HPDE6-E6E7 (cell line): ENCODE data around the gene ZHX3.

ENCODE experiments used
- DNase-seq: peaks from one replicate; pipeline ENCODE4 v3.0.0; 2011; ENCODE audit warnings: missing footprints; ENCODE audit errors: extremely low spot score

Gene ZHX3

DNA sequence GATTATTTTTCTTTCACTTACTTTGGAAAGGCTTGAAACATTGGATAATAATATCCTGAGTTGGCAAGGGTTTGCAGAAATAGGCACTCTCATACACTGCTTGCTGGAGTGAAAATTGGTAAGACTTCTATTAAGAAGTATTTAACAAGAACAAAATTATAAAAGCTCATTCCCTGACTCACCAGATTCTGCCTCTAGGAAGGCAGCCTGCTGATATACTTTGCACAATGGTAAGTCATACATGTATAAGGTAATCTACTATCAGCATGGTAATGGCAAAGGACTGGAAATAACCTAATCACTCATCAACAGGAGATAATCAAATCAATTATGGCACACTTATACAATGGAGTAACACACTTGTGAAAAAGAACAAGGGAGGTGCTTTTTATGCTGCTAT lies 94.4 kb downstream of the ZHX3 start:
- DNase-seq = no peak

GRCh38 chr20:41222703-41223102 lies 94.8 kb downstream of the ZHX3 start:
- DNase-seq = no peak

DNA sequence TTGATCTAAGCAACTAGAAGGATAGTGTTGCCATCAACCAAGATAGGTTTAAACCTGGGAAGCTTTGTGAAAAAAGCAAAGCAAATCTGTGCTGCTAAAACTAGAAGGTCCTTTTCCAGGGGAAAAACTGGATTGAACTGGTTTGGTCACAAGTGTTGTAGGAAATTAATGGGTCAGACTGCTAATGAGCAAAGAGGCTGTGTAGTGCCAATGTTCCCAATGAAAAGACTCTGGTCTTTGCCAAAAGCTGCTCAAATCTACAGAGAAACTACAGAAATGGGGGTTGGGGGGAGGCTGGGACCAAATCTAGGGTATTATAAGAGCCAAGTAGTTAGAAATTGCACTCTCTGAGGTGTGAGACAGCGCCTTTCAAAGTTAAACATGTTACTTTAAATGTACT lies 95.2 kb downstream of the ZHX3 start:
- DNase-seq = no peak

DNA sequence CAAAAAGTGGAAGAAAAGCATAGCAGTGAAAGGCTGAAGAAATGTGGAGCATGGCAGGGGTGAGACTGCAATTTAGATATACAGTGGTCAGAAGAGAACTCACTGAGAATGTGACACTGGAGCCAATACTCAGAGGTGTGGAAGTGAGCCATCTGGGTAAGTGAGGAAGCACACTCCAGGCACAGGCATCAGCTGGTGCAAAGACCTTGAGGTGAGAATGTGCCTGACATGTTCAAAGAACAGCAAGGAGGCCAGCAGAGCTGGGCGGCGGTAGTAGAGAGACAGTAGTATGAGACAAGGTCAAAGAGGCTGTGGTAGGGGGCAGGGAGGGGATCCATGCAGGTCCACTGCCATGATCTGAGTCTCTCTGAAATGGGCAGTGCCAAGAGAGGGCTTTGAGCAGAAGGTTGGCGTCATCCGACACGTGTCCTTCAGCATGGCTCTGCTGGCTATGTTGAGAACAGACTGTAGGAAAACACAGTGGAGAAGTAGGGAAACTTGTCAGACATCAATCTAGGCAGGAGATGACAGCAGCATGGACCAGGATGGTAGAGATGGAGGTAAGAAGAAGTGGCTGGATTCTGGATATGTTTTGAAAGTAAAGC lies 95.8 kb downstream of the ZHX3 start:
- DNase-seq = no peak

DNA sequence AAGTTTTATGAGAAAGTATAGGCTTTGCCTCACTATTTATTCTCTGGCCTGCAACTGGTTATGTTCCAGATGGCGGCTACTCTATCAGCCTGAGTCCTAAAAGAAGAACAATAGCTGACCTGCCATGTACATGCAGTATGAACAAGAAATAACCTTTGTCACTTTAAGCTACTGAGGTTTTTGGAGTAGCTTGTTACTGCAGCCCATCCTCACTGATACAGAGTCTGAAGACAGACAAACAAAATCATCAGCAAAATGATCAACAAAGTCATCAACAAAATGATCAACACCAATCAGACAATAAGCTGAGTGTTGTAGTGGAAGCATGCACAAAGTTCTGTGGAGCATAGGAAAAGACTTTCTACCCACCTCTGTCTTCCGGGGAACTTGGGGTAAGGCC lies 97.7 kb downstream of the ZHX3 start:
- no peak for DNase-seq

DNA sequence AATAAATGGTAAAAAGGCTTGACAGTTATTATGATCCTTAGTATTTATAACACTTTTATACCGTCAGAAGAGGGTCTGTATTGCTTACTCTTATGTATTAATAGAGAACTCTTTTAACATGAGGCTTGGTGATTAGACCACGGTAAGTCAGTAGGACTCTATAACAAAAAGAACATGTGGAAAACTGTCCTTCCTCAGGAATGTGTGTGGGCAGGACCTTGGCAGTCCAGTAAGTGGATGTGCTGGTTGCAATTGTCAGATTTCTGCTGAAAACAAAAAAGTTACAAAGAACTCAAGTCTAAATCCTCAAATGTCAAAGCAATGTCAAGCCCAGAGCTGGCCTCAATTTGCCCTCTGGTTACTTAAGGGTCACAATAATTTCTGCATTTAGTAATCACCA lies 99.1 kb downstream of the ZHX3 start:
- no peak for DNase-seq

DNA sequence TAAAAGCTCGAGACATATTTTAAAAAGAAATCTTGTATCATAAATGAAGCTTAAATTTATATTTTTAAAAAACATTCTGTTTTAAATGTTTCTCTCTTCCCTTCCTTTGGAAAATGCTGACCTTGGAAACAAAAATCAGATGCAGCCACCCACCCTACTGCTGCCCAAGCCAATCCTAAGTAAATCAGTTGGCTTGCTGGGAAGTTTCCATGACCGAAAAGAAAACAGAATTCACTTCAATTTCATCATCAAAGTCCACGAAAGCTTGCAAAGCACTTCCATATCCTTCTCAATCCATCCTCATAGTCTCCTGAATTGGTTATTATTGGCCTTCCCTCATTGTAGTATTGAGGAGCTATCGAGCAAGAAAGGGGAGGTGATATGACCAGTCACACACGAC lies 100.1 kb downstream of the ZHX3 start:
- no peak for DNase-seq

- no peak for DNase-seq
Observed at GRCh38 chr20:41214666-41215065, 102.9 kb downstream of the ZHX3 start.

DNA sequence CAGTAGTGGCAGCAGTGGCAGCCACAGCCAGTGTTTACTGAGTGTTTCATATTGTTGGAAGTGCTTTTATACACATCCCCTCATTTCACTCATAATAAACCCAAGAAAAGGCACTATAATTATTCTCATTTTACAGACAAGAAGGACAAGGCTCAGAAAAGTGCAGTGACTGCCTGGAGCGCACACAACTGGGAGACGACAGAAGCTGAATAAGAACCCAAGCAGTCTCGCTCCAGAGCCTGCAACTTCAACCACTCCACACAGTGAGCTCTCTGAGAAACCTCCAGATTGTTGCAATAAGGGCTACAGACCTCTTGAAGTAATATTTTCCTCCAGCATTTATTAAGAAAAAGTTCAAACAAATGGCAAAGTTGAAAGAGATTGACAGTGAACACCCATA lies 103.3 kb downstream of the ZHX3 start:
- no peak for DNase-seq

- no peak for DNase-seq
Observed at GRCh38 chr20:41213150-41213820, 104.2 kb downstream of the ZHX3 start.

DNA sequence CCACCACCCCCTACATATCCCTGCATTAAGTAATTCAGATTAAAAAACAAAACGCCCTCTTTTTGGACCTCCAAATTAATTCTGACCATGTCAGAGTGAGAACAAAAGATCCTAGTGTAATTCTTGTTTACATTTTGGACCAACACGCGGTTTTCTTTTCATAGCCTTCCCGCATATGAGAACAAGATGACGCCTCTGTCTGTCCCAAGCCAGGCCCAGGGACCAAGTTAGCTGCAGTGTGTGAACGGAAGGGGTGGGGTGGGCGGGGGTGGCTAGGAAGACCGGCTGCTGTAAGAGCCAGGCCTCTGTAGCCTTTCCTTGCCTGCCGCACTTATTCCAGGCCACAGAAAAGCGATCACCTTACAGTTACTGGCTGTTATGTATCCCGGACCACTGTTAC lies 112.2 kb downstream of the ZHX3 start:
- DNase-seq = no peak

- DNase-seq = no peak
Observed at GRCh38 chr20:41204304-41205265, 112.9 kb downstream of the ZHX3 start.

DNA sequence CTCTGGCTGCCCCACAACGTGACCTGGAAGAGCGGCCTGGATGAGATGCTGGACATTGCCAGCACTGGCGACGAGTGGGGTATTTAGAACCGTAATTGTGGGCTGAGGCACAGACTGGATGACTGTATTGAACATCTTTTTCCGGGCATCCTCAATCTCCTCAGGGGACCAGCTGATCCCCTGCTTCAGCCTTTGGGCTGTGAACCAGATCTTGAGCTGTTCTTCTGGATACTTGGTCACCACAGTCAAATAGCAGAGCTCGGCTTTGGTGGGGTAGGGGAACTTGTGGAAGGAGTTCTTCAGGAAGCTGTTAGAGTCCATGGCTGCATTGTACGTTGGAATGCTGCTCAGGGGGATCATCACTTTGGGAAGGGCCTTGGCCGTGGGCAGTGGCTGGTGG lies 113.9 kb downstream of the ZHX3 start:
- no peak for DNase-seq

GRCh38 chr20:41202426-41202825 lies 115.1 kb downstream of the ZHX3 start:
- no peak for DNase-seq

DNA sequence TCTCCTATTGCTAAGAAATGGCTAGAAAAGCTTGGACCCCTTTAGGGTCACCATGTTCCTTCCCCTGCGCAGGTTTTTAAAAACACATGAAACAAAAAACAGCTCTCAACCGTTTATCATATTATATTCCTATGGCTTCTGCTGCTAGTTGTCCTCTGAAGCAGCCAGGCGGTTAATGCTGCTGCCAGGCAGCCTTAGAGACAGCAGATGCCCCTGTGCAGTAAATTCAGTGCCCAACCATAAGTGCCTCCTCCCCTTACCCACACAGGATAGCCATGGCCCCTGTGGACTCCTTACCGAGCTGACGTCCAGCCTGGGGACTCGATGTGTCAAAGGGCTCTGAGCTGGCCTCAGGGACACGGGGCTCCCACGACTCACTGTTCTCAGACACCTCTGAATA lies 115.8 kb downstream of the ZHX3 start:
- DNase-seq = no peak

DNA sequence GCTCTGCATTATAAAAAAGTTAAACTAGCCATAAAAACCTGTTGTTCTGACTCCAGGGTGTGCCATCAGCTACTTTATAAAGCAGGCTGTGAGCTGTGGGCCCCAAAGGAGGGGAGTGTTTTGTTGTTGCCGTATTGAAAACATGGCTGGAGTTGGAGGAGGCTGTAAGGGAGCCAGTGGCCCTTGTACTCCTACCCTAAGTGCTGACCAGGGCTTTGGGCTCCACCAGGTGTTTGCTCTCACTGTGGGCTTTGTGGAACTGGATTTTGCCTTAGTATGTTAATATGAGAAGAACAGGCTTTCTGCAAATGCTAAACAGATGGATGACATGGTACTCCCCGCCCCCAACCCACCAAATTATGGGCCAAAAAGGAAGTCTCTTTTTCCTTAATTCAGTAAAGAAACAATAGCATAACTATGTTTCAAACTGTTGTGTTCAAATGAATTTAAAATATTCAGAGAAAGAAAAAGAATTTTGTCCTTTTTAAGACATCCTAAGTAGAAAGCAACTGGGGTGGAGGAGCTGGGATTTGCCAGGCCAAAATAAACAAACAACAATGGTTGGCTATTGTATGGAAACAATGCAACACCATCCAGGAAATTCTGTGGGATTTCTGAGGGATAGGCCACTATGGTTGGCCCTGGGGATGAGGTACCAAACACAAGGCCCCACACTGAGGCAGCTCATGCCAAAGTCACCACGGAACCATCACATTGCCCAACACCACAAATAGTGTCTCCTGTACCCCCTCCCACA lies 116.9 kb downstream of the ZHX3 start:
- no peak for DNase-seq

DNA sequence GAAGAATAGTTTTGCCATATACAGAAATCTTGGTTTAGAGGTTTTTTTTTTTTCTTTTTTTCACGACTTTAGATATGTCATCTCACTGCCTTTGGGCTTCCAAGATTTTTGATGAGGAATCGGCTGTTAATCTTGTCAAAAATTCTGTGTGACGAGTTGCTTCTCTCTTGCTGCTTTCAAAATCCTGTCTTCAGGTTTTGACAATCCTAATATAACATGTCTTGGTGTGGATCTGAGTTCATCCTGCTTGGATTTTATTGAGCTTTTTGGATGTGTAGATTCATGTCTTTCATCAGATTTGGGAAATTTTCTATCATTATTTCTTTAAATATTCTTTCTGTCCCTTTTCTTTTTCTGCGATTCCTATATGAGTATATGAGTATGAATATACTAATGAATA lies 119.1 kb downstream of the ZHX3 start:
- DNase-seq = no peak

GRCh38 chr20:41196653-41197225 lies 120.8 kb downstream of the ZHX3 start:
- no peak for DNase-seq

- DNase-seq = no peak
Observed at GRCh38 chr20:41192575-41192974, 125.0 kb downstream of the ZHX3 start.

- no peak for DNase-seq
Observed at GRCh38 chr20:41191562-41192500, 125.7 kb downstream of the ZHX3 start.

DNA sequence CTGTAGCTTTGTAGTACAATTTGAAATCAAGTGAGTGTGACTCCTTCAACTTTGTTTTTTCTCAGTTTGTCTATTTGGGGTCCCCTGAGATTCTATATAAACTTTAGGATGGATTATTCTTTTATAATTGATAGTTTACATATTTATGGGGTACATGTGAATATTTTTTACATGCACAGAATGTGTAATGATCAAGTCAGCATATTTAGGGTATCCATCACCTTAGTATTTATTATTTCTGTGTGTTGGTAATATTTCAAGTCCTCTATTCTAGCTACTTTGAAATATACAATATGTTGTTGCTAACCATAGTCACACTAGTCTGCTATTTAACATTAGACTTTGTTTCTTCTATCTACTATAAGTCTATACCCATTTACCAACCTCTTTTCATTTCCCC lies 129.9 kb downstream of the ZHX3 start:
- no peak for DNase-seq
